HG02970 (cell line): ENCODE results near the gene IL17F.

Experiments used
- ATAC-seq: cut with Tn5 transposase; IDR thresholded peaks from one replicate; pipeline ENCODE4 v1.9.1; 2021; ENCODE audit warnings: mild to moderate bottlenecking, moderate library complexity, moderate number of reproducible peaks; ENCODE audit not compliant: unreplicated experiment, low FRiP score

The IL17F gene

GRCh38 chr6:52195886-52196285 is 48.4 kb downstream of the IL17F start:
- ATAC-seq, result no peak

- no peak for ATAC-seq
These were observed 52.5 kb downstream of the IL17F start for GRCh38 chr6:52191824-52192223.

DNA sequence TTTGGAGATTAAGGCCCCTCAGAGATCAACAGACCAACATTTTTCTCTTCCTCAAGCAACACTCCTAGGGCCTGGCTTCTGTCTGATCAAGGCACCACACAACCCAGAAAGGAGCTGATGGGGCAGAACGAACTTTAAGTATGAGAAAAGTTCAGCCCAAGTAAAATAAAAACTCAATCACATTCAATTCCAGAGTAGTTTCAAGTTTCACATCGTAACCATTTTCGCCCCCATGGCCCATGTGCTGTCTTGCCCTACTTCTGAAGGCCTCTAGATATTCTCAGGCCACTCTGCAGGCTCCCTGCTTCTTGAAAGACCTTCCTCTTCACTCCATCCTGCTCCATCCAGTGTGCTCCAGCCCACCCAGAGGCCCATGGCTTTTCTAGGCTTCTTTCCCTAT is 53.9 kb downstream of the IL17F start:
- no peak for ATAC-seq

DNA sequence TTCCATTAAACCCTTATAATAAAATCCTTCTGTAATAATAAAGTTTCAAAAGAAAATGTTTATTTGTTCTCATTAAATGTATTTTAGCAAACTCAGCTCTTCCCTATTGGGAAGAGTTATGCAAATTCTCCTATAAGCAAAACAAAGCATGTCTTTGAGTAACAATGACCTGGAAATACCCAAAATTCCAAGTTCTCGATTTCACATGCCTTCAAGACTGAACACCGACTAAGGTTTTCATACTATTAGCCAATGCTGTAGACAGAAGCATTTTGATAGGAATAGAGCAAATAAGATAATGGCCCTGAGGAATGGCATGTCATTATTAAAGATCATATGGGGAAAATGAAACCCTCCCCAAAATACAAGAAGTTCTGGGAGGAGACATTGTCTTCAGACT is 54.3 kb downstream of the IL17F start:
- ATAC-seq, result no peak

GRCh38 chr6:52187098-52187497 is 57.2 kb downstream of the IL17F start:
- no peak for ATAC-seq
